HG02798 (cell line): Measurements from ENCODE around the gene KRT3.
"Not testable (repeated sequence)": the region's sequence is repeated elsewhere in the genome, so short reads cannot be mapped to it uniquely, and the experiment has no call there.

ENCODE experiments used
- ATAC-seq: cut with Tn5 transposase; IDR thresholded peaks from one replicate; pipeline ENCODE4 v1.9.1; 2021; ENCODE audit warnings: mild to moderate bottlenecking; ENCODE audit not compliant: unreplicated experiment, poor library complexity

KRT3 gene

GRCh38 chr12:52766351-52767019 lies 29.4 kb downstream of the KRT3 start:
- ATAC-seq = no peak

DNA sequence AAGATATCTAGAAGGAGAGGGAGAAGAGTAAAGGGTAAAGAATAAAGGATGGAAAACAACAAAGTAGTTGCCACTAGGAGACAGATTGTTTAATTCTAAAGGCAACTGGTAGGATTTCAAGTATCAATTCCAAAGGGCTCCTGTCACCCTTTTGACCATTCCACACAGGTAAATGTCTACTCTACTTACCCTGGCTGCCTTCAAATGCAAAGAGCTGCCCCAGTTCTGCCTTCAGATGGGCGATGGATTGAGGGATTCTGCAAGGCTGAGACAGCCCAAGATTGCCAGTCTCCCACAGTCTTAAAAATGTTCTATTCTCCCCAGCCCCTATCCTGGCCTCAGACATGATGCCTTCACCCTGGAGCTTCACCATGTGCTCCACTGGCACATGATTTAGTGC lies 30.2 kb downstream of the KRT3 start:
- no peak for ATAC-seq

DNA sequence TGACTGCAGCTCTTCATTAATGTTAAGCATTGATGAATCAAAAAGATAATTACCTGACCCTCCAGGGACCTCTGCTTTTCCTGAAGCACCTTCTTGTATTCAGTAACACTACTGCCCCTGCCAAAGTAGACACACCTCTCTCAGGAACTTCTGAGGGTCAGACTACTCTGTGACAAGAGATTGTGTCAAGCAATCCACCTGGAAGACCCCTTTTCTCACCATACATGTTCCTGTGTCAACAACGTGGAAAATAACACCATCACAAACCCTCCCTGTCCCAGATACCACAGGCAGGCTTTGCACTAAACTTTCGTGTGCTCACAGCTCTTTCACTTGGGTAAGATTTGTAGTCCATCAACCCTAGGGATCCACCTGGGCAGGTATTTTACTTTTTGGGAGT lies 31.9 kb downstream of the KRT3 start:
- no peak for ATAC-seq

GRCh38 chr12:52763036-52763659 lies 32.8 kb downstream of the KRT3 start:
- no peak for ATAC-seq

DNA sequence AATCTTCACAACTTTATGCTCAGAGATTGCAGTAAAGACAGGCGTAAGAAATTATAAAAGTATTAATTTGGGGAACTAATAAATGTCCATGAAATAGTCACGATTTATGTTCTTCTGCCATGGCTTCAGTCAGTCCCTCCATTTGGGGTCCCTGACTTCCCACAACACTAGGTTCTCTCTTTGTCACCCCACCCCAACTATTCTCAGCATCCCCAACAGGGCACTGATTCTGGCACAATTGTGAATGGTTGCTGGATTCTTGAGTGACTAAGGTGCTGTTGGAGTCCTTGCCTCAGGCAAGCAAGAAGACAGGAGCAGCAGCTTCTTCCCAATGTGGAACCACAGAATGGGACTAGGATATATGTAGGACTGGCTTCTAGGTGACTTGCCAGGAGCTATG lies 34.1 kb downstream of the KRT3 start:
- ATAC-seq = no peak

DNA sequence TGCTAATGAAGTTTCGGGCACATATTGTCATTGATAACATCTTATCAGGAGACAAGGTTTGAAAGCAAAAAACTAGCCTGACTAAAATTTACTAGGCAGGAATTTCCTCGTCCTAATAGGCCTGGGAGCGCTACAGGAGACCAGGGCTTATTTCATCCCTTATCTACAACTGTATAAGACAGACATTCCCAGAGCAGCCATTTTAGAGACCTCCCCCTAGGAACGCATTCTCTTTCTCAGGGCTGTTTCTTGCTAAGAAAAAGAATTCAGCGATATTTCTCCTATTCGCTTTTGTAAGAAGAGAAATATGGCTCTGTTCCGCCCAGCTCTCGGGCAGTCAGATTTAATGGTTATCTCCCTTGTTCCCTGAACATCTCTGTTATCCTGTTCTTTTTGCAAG lies 34.7 kb downstream of the KRT3 start:
- ATAC-seq = not testable (repeated sequence)

DNA sequence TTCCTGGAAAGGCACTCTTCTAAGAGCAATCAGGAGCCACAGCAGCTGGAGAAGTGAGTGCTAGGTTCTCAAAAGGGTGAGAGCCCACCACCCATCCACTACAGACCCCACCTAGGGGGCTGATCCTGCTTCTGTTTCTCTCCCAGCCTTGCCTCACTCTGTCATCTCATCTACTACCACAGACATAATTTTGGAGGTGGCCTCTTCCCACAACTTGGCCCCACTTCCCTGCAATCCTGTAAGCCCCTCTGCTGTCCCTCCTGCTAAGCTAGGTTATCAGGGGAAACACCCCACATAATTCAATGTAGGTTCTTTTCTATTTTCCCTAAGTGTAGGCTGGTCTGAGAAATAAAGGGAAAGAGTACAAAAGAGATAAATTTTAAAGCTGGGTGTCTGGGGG lies 35.3 kb downstream of the KRT3 start:
- ATAC-seq = no peak

- ATAC-seq = no peak
Observed at GRCh38 chr12:52759695-52760094, 36.2 kb downstream of the KRT3 start.

GRCh38 chr12:52759218-52759617 lies 36.7 kb downstream of the KRT3 start:
- ATAC-seq = no peak

GRCh38 chr12:52757449-52758176 lies 38.3 kb downstream of the KRT3 start:
- no peak for ATAC-seq

DNA sequence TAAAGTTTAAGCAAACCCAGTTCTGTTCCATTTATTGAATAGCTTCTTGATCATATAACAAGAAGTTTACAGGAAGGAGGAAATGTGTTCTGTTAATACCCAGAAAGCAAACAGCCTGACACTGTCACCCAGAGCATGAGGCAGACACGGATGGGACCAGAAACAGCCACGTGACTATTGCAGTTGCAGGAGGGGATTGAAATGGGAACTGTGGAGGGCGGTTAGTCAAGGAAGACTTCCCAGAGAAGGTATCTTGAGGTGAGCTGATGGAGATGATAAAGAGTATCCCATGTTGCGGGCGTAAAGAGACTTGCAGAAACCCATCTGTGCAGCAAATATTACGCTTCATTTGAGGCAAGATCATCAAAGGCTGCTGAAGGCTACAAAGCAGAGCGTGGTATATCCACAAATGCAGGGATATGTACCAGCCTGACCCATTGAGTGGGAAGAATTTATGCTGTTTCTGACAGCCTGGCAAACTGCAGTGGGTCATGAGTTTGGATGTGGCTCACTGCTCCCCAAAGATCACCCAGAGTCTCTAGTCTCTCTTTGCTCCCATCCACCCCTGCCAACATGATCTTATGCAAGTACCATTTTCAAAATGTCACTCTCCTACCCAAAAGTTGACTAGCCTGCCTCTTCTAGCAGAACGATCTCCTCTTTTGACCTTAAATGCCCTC lies 39.5 kb downstream of the KRT3 start:
- ATAC-seq = no peak

DNA sequence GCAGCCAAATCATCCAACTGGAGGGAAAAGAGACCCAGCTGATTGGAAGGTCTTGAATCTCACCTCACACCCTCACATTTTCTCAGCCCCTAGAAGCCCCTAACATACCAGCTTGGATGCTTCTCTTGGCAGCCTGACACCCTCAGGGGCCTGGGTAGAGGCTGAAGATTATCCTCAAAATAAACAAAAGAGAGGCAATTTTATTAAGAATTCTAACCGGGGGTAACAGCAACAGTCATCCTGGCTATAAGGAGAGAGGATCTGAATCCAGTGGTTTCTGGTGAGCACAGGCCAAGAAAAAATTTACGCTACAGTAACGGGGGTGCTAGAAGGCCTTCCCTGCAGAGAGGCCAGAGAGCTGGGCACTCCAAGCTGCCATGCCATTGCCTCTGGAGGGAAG lies 40.4 kb downstream of the KRT3 start:
- ATAC-seq = no peak

- ATAC-seq = no peak
Observed at GRCh38 chr12:52754135-52754534, 41.8 kb downstream of the KRT3 start.

GRCh38 chr12:52753283-52753682 lies 42.6 kb downstream of the KRT3 start:
- no peak for ATAC-seq

- no peak for ATAC-seq
Observed at GRCh38 chr12:52752516-52752915, 43.4 kb downstream of the KRT3 start.

GRCh38 chr12:52751795-52752194 lies 44.1 kb downstream of the KRT3 start:
- no peak for ATAC-seq

DNA sequence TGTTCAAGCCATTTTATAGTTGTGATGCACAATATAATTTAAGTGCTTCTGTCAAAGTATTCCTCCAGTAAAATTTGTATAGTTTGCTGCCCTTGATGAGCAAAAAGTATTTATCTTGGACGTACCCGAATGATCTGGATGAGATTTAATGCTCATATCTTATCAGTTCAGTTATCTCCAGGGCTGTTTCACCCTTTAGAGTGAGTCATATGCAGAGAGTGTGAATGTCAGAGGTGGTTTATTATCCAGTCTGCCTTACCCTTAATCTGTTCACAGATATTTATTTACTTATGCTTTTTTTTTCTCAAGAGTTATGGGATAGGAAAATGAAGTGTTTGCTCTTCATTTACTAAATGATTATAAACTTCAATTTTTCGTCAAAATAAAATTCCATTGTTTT lies 45.4 kb downstream of the KRT3 start:
- not testable (repeated sequence) for ATAC-seq

DNA sequence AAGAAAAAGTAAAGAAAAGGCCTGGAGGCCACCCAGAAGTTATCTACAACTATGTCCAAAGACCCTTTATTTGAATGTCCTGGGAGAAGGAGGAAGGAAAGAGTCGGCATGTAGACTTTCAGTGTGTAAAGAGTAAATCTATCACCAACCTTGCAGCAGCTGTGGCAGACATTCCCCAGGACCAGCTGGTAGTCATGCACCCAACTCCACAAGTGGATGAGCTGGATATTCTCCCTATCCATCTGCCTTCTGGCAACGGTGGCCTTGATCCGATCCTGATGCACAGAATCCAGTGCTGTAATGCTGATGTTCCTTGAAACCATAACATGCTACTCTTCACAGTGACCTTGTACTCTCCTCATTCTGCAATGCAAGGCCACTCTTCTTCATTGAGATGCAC lies 46.1 kb downstream of the KRT3 start:
- no peak for ATAC-seq

GRCh38 chr12:52748578-52748977 lies 47.3 kb downstream of the KRT3 start:
- ATAC-seq = no peak

GRCh38 chr12:52745554-52745953 lies 50.4 kb downstream of the KRT3 start:
- no peak for ATAC-seq

DNA sequence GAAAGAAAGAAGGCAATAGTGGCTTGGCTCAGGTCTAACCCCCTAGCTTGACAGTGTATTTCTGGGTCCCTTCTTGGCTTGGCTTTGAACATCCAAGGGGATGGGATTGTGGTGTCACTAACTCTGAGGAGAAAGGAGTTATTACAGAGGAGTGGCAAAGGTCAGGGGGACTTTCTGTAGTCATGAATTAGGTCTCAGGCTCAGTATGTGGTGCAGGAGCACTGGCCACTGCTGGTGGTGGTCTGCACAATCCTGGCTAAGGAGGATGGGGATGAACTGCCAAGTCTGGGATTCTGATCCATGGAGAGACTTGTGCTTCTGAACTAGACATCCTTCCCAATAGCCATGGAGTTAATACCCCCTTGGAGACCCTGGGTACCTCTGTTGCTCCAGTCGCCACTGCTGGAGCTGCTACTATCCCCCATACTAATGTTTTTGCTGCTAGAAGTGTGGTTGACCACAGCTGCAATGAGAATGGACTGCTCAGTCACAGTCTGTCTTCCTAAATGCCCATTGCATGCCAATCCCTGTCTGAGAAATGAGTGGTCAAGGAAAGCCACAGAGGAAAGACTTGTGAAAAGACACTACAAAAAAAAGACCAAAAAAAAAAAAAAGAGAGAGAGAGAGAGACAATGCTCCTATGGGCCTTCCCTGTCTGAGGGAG lies 51.3 kb downstream of the KRT3 start:
- no peak for ATAC-seq
